Fibroblast of pulmonary artery (primary cell): ENCODE data around the gene ITIH3.

ENCODE experiments used
- DNase-seq: peaks from one replicate; pipeline ENCODE4 v3.0.0-alpha.2; 2010; ENCODE audit warnings: low read depth
- H3K4me3 ChIP-seq: replicated peaks from 2 replicates; pipeline ENCODE4 v1.5.1; 2011; ENCODE audit warnings: low read depth, mild to moderate bottlenecking, control low read depth, low read length, moderate library complexity
- CTCF ChIP-seq: IDR thresholded peaks from 2 replicates; pipeline ENCODE4 v1.5.1; 2011; ENCODE audit warnings: mild to moderate bottlenecking, control low read depth, low read length, inconsistent platforms; ENCODE audit errors: missing control alignments

Gene ITIH3

GRCh38 chr3:52844290-52844975 lies 49.8 kb downstream of the ITIH3 start:
- DNase-seq, result no peak
- TF ChIP-seq CTCF, result no peak
- H3K4me3 ChIP-seq, result no peak overlapping the region

GRCh38 chr3:52845157-52845556 lies 50.6 kb downstream of the ITIH3 start:
- no peak for TF ChIP-seq CTCF
- DNase-seq, result peak; percentile 46
- no peak overlapping the region for H3K4me3 ChIP-seq

GRCh38 chr3:52845691-52846431 lies 51.3 kb downstream of the ITIH3 start:
- DNase-seq, result no peak
- TF ChIP-seq CTCF, result peak; percentile 35

GRCh38 chr3:52846432-52846965 lies 51.9 kb downstream of the ITIH3 start:
- no peak overlapping the region for H3K4me3 ChIP-seq
- no peak for DNase-seq
- no peak for TF ChIP-seq CTCF

More at GRCh38 chr3:52845691-52846431, 51.3 kb downstream of the ITIH3 start:
- no peak overlapping the region for H3K4me3 ChIP-seq

- no peak for DNase-seq
- H3K4me3 ChIP-seq, result no peak overlapping the region
- TF ChIP-seq CTCF, result no peak
Measured at GRCh38 chr3:52847241-52847640, 52.6 kb downstream of the ITIH3 start.

GRCh38 chr3:52847726-52848125 lies 53.1 kb downstream of the ITIH3 start:
- H3K4me3 ChIP-seq, result no peak overlapping the region
- no peak for DNase-seq
- no peak for TF ChIP-seq CTCF
